H1 (cell line): ENCODE data around the gene B9D2.

Source experiments
- CEBPB ChIP-seq: IDR thresholded peaks from 2 replicates; pipeline ENCODE4 v1.6.1; 2012; ENCODE audit warnings: low read depth, low read length
- CREB1 ChIP-seq: IDR thresholded peaks from 2 replicates; pipeline ENCODE4 v1.6.1; 2012; ENCODE audit warnings: inconsistent platforms
- CTCF ChIP-seq, 3 experiments: IDR thresholded peaks; 1 replicate in 2 of 3; 2 replicates in 1 of 3; pipeline versions ENCODE4 v1.5.1 to v1.6.1; 2011; ENCODE audit warnings: low read length in 3 of 3, mild to moderate bottlenecking in 3 of 3, inconsistent platforms in 2 of 3, low read depth in 1 of 3, moderate library complexity in 1 of 3; ENCODE audit not compliant: insufficient read depth in 1 of 3; ENCODE audit errors: control extremely low read depth in 1 of 3
- EZH2 ChIP-seq: fragments of 200-600 bp; sonication (generic); IDR thresholded peaks from 2 replicates; pipeline ENCODE4 v1.7.1; 2012; ENCODE audit warnings: low read depth, mild to moderate bottlenecking, moderate library complexity, low read length, inconsistent platforms; ENCODE audit not compliant: severe bottlenecking
- GABPA ChIP-seq: IDR thresholded peaks from 2 replicates; pipeline ENCODE4 v1.6.1; 2011; ENCODE audit warnings: mild to moderate bottlenecking, low read length, moderate library complexity, borderline replicate concordance; ENCODE audit not compliant: insufficient read depth
- JUND ChIP-seq: IDR thresholded peaks from 2 replicates; pipeline ENCODE4 v1.6.1; 2011; ENCODE audit warnings: mild to moderate bottlenecking, improper control_type of control experiment, low read length
- KDM1A ChIP-seq: fragments of 200-600, 300-600 bp; sonication (generic); IDR thresholded peaks from 2 replicates; pipeline ENCODE4 v1.7.1; 2016; ENCODE audit warnings: mild to moderate bottlenecking, low read length, borderline replicate concordance
- NRF1 ChIP-seq: IDR thresholded peaks from 2 replicates; pipeline ENCODE4 v1.6.1; 2011; ENCODE audit warnings: mild to moderate bottlenecking, low read depth, low read length, improper control_type of control experiment
- RBBP5 ChIP-seq: IDR thresholded peaks from 2 replicates; pipeline ENCODE4 v1.7.1; 2012; ENCODE audit warnings: low read depth, mild to moderate bottlenecking, inconsistent platforms, low read length, moderate library complexity, borderline replicate concordance
- SP1 ChIP-seq: IDR thresholded peaks from 2 replicates; pipeline ENCODE4 v1.6.1; 2011; ENCODE audit warnings: low read depth, low read length
- SUZ12 ChIP-seq: fragments of 200-600 bp; sonication (generic); IDR thresholded peaks from 2 replicates; pipeline ENCODE4 v1.6.1; 2012; ENCODE audit warnings: mild to moderate bottlenecking, inconsistent platforms, low read length, moderate library complexity, mixed read lengths
- TEAD4 ChIP-seq: IDR thresholded peaks from 2 replicates; pipeline ENCODE4 v1.6.1; 2012; ENCODE audit warnings: low read depth, low read length, inconsistent platforms, mixed read lengths
- YY1 ChIP-seq: IDR thresholded peaks from 2 replicates; pipeline ENCODE4 v1.6.1; 2011; ENCODE audit warnings: low read depth, mild to moderate bottlenecking, low read length
- TF ChIP-seq, protein P1 (sequence below): IDR thresholded peaks from 2 replicates; pipeline ENCODE4 v1.6.1; 2011; ENCODE audit warnings: low read depth, mild to moderate bottlenecking, low read length; ENCODE audit not compliant: insufficient read depth

DNA sequence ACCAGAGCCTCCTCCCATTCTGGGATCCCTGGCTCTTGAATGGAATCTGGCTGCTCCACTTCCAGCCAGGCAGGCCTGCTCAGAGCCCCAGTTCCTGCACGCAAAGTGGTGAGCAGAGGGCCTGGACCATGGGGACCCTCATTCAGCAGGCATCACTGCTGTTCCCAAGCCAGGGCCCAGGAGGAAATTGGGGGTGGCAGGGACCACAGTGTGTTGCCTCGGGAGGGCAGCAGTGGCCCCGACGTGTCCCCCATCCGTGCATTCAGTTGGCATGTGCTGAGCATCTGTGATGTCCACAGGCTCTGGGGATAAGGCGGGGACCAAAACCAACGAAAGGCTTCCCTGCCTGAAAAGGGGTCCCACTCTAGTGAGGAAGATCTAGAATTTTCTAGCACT, 42.7 kb downstream of the B9D2 start:
- no peak for TF ChIP-seq CTCF (IDR thresholded peaks at IDR 0.05; ENCODE audit: control extremely low read depth in 1 of 3, insufficient read depth in 1 of 3, low read depth in 1 of 3, low read length in 3 of 3)
- TF ChIP-seq, protein P1, sequence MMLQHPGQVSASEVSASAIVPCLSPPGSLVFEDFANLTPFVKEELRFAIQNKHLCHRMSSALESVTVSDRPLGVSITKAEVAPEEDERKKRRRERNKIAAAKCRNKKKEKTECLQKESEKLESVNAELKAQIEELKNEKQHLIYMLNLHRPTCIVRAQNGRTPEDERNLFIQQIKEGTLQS: no peak
- TF ChIP-seq CEBPB: no peak
- TF ChIP-seq KDM1A: no peak
- TF ChIP-seq SP1: no peak
- no peak for TF ChIP-seq RBBP5
- TF ChIP-seq SUZ12: no peak
- no peak for TF ChIP-seq CREB1
- no peak for TF ChIP-seq GABPA
- TF ChIP-seq NRF1: no peak
- TF ChIP-seq EZH2: no peak
- TF ChIP-seq JUND: no peak
- TF ChIP-seq YY1: no peak
- TF ChIP-seq TEAD4: no peak
